ENCODE measurements around the gene TCEA2. TPM values are rescaled to one million over a fixed set of nuclear protein-coding genes. Genes with fewer than 3 reads are reported as not detected.
A peak's percentile ranks its signal among the peaks of the same experiment; 100 is the strongest.

The TCEA2 gene
- total and polyA plus RNA-seq, 2 donors (not counting 1 experiment from before 2014, with no cell fraction given): 58.1 to 63.9 TPM

DNA sequence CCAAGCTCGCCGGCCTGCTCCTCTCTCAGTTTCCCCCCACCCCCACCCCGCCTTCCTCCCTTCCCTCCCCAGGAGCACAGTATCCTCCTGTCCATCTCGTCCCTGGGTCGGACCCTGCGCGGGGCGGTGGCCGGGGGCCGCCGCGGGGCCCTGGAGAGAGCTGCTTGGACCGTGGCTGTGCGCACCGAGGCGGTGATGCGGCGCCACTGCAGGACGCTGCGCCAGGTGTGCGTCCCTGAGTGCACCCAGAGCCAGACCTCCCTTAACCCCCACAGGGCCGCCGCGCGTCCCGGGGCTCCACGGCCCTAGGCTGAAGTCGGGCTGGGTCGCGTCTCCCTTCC, 24.8 kb upstream of the TCEA2 start:
- intact Hi-C loops (cut with micrococcal nuclease): loop anchor here (1.0 to 5.0 kb wide), 5 partner anchors 19 to 64 kb away; partner anchors contain the start of genes PRPF6 and TCEA2
- Mint-ChIP-seq H3K27me3 (peaks cover 7% of the 10 kb centered on the region), H3K27ac (no peak overlapping the region), H3K4me1 (peaks cover 20% of the 10 kb centered on the region), H3K9me3 (ENCODE audit: insufficient read depth) (no peaks in the 10 kb centered on the region), H3K4me3 (peak overlapping the region; percentile 61)
- ChIA-PET POLR2A (interaction anchor here (0.5 to 1.6 kb wide), 8 partner anchors 9 to 1062 kb away, joined by 3 to 7 read pairs (median 4); partner anchors contain the start of genes OPRL1 and PRPF6), CTCF (interaction anchor here (0.8 to 6.4 kb wide), 25 partner anchors 11 to 500 kb away, joined by 3 to 108 read pairs (median 6); partner anchors contain the start of genes LKAAEAR1, NPBWR2, OPRL1 and PCMTD2)
- peak overlapping the region; percentile 76 for H3K9ac ChIP-seq (ENCODE audit: low read length)
- peak overlapping the region; percentile 100 for H3K4me2 ChIP-seq (replicated peaks; ENCODE audit: low read depth, low read length, poor library complexity, severe bottlenecking)
- DNase-seq (no peak), ATAC-seq (ENCODE audit: low read depth) (peak; percentile 13)
- H3K79me2 ChIP-seq (ENCODE audit: control insufficient read depth, insufficient read depth, low read length): no peaks in the 10 kb centered on the region
- no peak for TF ChIP-seq CTCF (IDR thresholded peaks at IDR 0.05)
- no peak for TF ChIP-seq EZH2 (IDR thresholded peaks at IDR 0.05; ENCODE audit: borderline replicate concordance, insufficient read depth, low read depth, low read length, poor library complexity, severe bottlenecking)
- H3K27me3 ChIP-seq (replicated peaks in 1 of 4; ENCODE audit: control extremely low read depth in 1 of 4, control insufficient read depth in 3 of 4, insufficient read depth in 4 of 4, low read length in 3 of 4): peaks cover 0 to 23% (median 11%) of the 10 kb centered on the region in 4 experiments
- H3K9me3 ChIP-seq (ENCODE audit: control extremely low read depth in 1 of 3, control insufficient read depth in 2 of 3, insufficient read depth in 1 of 3, low read length in 2 of 3): peaks cover 0 to 3% (median 0%) of the 10 kb centered on the region in 3 donors
- H3K4me3 ChIP-seq (ENCODE audit: control extremely low read depth in 1 of 5, extremely low read depth in 1 of 5, insufficient read depth in 1 of 5, low read depth in 2 of 5, low read length in 4 of 5): peak overlapping the region in 3 of 5 experiments; percentile 64 to 85 (median 66)
- no peak overlapping the region for H3K27ac ChIP-seq (ENCODE audit: low read length in 2 of 2)
- H3K4me1 ChIP-seq (ENCODE audit: control insufficient read depth in 2 of 2, insufficient read depth in 2 of 2, low read length in 2 of 2): peaks cover 31 to 32% of the 10 kb centered on the region in 2 donors
- WGBS (ENCODE audit: insufficient coverage): 0% methylated on average over 29 of the region's 30 CpGs
- H4K20me1 ChIP-seq (ENCODE audit: control insufficient read depth, insufficient read depth, low read length, poor library complexity, severe bottlenecking): peaks cover 6% of the 10 kb centered on the region
- peaks cover 0 to 9% of the 10 kb centered on the region in 2 experiments for H3K36me3 ChIP-seq (replicated peaks in 1 of 2; ENCODE audit: control extremely low read depth in 1 of 2, control insufficient read depth in 1 of 2, extremely low read depth in 1 of 2, insufficient read depth in 2 of 2, low read length in 1 of 2)
- H2AFZ ChIP-seq (ENCODE audit: insufficient read depth, low read depth, low read length, poor library complexity, severe bottlenecking): peak overlapping the region; percentile 96

Data from B cell (primary cell).